ENCODE data around the gene DOCK4. TPM values are rescaled to one million over a fixed set of nuclear protein-coding genes. Genes with fewer than 3 reads are reported as not detected.

The DOCK4 gene
- total and polyA plus RNA-seq, 2 of the 8 experiments (the other 6 are each of a cell fraction or from before 2014, with no cell fraction given): 5.1 to 23.6 TPM

GRCh38 chr7:111987886-111988285, 218.3 kb downstream of the DOCK4 start:
- Histone ChIP-seq H3K4ac (replicated peaks; ENCODE audit: insufficient read length, low read depth, low read length) (no peak overlapping the region), H2BK20ac (ENCODE audit: low read length) (no peak overlapping the region), H4K5ac (ENCODE audit: insufficient read length, low read depth, low read length) (no peak overlapping the region), H2BK120ac (replicated peaks; ENCODE audit: low read depth, low read length) (no peak overlapping the region), H3K9me3 (ENCODE audit: insufficient read depth in 2 of 2, low read depth in 1 of 2, low read length in 1 of 2) (no peaks in the 10 kb centered on the region), H4K20me1 (replicated peaks in 1 of 2; ENCODE audit: control insufficient read depth in 1 of 2, insufficient read depth in 2 of 2, low read length in 2 of 2) (no peaks in the 10 kb centered on the region), H4K91ac (replicated peaks; ENCODE audit: insufficient read length, low read length) (no peak overlapping the region), H2AK5ac (ENCODE audit: low read depth, low read length) (no peak overlapping the region), H3K14ac (ENCODE audit: insufficient read length) (no peak overlapping the region), H4K8ac (ENCODE audit: extremely low read depth, insufficient read depth, low read length) (no peak overlapping the region), H3K27ac (ENCODE audit: low read depth, low read length) (no peak overlapping the region), H3K56ac (replicated peaks; ENCODE audit: insufficient read length, low read depth, low read length) (no peak overlapping the region), H3K79me2 (ENCODE audit: control insufficient read depth in 1 of 2, insufficient read depth in 2 of 2, low read length in 2 of 2) (no peaks in the 10 kb centered on the region), H2AFZ (ENCODE audit: low read length) (no peak overlapping the region), H3K23ac (ENCODE audit: insufficient read length) (no peak overlapping the region), H2BK12ac (ENCODE audit: low read depth, low read length) (no peak overlapping the region), H3K79me1 (ENCODE audit: low read depth, low read length) (no peaks in the 10 kb centered on the region), H3K18ac (ENCODE audit: extremely low read depth, low read length) (no peak overlapping the region), H2BK15ac (ENCODE audit: low read length) (no peak overlapping the region), H3K9ac (replicated peaks in 1 of 4; ENCODE audit: extremely low read depth in 1 of 4, low read depth in 3 of 4, low read length in 3 of 4) (no peak overlapping the region), H3K36me3 (ENCODE audit: control insufficient read depth in 2 of 4, insufficient read depth in 4 of 4, low read length in 3 of 4) (no peaks in the 10 kb centered on the region; a peak in 2 of 8 replicates), H3K27me3 (replicated peaks in 1 of 4; ENCODE audit: control insufficient read depth in 3 of 4, extremely low read depth in 1 of 4, insufficient read depth in 3 of 4, low read length in 3 of 4) (no peaks in the 10 kb centered on the region), H3K4me3 (ENCODE audit: extremely low read depth in 1 of 4, insufficient read depth in 2 of 4, low read depth in 3 of 4, low read length in 4 of 4) (no peak overlapping the region), H2BK5ac (ENCODE audit: low read depth, low read length) (no peak overlapping the region), H3K4me2 (ENCODE audit: insufficient read depth in 1 of 2, low read depth in 2 of 2, low read length in 2 of 2) (no peak overlapping the region), H3K23me2 (ENCODE audit: low read depth, low read length) (no peaks in the 10 kb centered on the region), H3K4me1 (replicated peaks in 1 of 4; ENCODE audit: control insufficient read depth in 3 of 4, insufficient read depth in 4 of 4, low read length in 3 of 4) (no peaks in the 10 kb centered on the region)
- 100% methylated on average over 1 of the region's 1 CpG; no CpG with 5 or more reads in 1 of the 2 experiments for WGBS, 2 experiments (ENCODE audit: extremely low coverage in 1 of 2, insufficient coverage in 1 of 2, insufficient read length in 1 of 2, insufficient replicate concordance in 2 of 2, low coverage in 1 of 2, low lambda C conversion rate in 2 of 2, missing lambda C conversion rate in 1 of 2)
- no peak for DNase-seq (ENCODE audit: low read depth in 1 of 2, low spot score in 2 of 2)
- ChIA-PET CTCF (ENCODE audit: partially characterized antibody) (interaction anchor here (0.9 kb wide), 1 partner anchor 16 kb away, joined by 3 read pairs; no protein-coding TSS in a partner anchor), POLR2A (ENCODE audit: partially characterized antibody) (no interaction called here)
- FAIRE-seq: no peak
- TF ChIP-seq CHD1 (IDR thresholded peaks at IDR 0.05; ENCODE audit: low read depth, low read length) (no peak), SP4 (IDR thresholded peaks at IDR 0.05; ENCODE audit: low read length) (no peak), CBX5 (IDR thresholded peaks at IDR 0.05; ENCODE audit: low read depth, low read length) (no peak), TBP (IDR thresholded peaks at IDR 0.05; ENCODE audit: low read depth, low read length) (no peak), HDAC6 (IDR thresholded peaks at IDR 0.05; ENCODE audit: low read depth, low read length) (no peak), RAD21 (IDR thresholded peaks at IDR 0.05 in 1 of 2, conservative IDR thresholded peaks at IDR 0.05 in 1 of 2; ENCODE audit: low read depth in 2 of 2, low read length in 2 of 2) (no peak), GTF2F1 (IDR thresholded peaks at IDR 0.05; ENCODE audit: borderline replicate concordance, low read depth, low read length) (no peak), TCF12 (IDR thresholded peaks at IDR 0.05; ENCODE audit: low read depth, low read length) (no peak), NANOG (IDR thresholded peaks at IDR 0.05; ENCODE audit: insufficient read depth, low read depth, low read length, poor library complexity, severe bottlenecking) (no peak), POLR2AphosphoS5 (IDR thresholded peaks at IDR 0.05; ENCODE audit: low read depth, low read length) (no peak), CTCF (IDR thresholded peaks at IDR 0.05; ENCODE audit: control extremely low read depth in 1 of 3, insufficient read depth in 1 of 3, low read depth in 1 of 3, low read length in 3 of 3) (no peak), ATF3 (IDR thresholded peaks at IDR 0.05; ENCODE audit: insufficient read depth, low read depth, low read length) (no peak)

Data from H1 (cell line).